GM12878 (cell line): ENCODE data around the gene CELSR3. TPM values are rescaled to one million over a fixed set of nuclear protein-coding genes. Genes with fewer than 3 reads are reported as not detected.

ENCODE experiments used
- ATF3 ChIP-seq: IDR thresholded peaks from 2 replicates; pipeline ENCODE4 v1.6.1; 2011; ENCODE audit warnings: low read depth, mild to moderate bottlenecking, low read length, moderate library complexity, borderline replicate concordance; ENCODE audit errors: extremely low read depth
- CBFB ChIP-seq: IDR thresholded peaks from 2 replicates; pipeline ENCODE4 v1.6.1; 2016; ENCODE audit warnings: antibody characterized with exemption, low read depth
- CTCF ChIP-seq, 3 experiments: IDR thresholded peaks in 2 of 3; conservative IDR thresholded peaks in 1 of 3; 2 replicates each; pipeline ENCODE4 v1.5.1; 2011; ENCODE audit warnings: low read depth in 3 of 3, low read length in 3 of 3, mild to moderate bottlenecking in 3 of 3, control low read depth in 2 of 3, moderate library complexity in 2 of 3, inconsistent platforms in 1 of 3, mixed read lengths in 1 of 3; ENCODE audit not compliant: control insufficient read depth in 2 of 3, insufficient read depth in 1 of 3; ENCODE audit errors: extremely low read depth in 1 of 3
- KDM1A ChIP-seq: fragments of 200-600 bp; sonication (generic); IDR thresholded peaks from 2 replicates; pipeline ENCODE4 v1.6.1; 2016; ENCODE audit warnings: borderline replicate concordance
- PKNOX1 ChIP-seq: fragments of 450-650 bp; IDR thresholded peaks from 2 replicates; pipeline ENCODE4 v1.6.1; 2016; ENCODE audit warnings: mild to moderate bottlenecking
- POU2F2 ChIP-seq: IDR thresholded peaks from 3 replicates; pipeline ENCODE4 v1.6.1; 2011; ENCODE audit warnings: low read depth, mild to moderate bottlenecking, low read length, borderline replicate concordance
- RCOR1 ChIP-seq: conservative IDR thresholded peaks from 2 replicates; pipeline ENCODE4 v1.6.1; 2012; ENCODE audit warnings: low read depth, low read length, improper control_type of control experiment
- RELA ChIP-seq: fragments of 450-650 bp; IDR thresholded peaks from 2 replicates; pipeline ENCODE4 v1.8.0; 2014; ENCODE audit warnings: borderline replicate concordance; ENCODE audit not compliant: partially characterized antibody
- REST ChIP-seq: IDR thresholded peaks from 2 replicates; pipeline ENCODE4 v1.6.1; 2012; ENCODE audit warnings: mild to moderate bottlenecking, low read depth, low read length
- SIX5 ChIP-seq: IDR thresholded peaks from 2 replicates; pipeline ENCODE4 v1.6.1; 2011; ENCODE audit warnings: mild to moderate bottlenecking, low read depth, low read length, moderate library complexity; ENCODE audit not compliant: severe bottlenecking
- SREBF2 ChIP-seq: IDR thresholded peaks from 2 replicates; pipeline ENCODE4 v1.6.1; 2012; ENCODE audit warnings: mild to moderate bottlenecking, low read length
- STAT1 ChIP-seq: fragments of 450-650 bp; conservative IDR thresholded peaks from 2 replicates; pipeline ENCODE4 v1.6.1; 2014; ENCODE audit warnings: antibody characterized with exemption, mild to moderate bottlenecking
- USF1 ChIP-seq: IDR thresholded peaks from 2 replicates; pipeline ENCODE4 v1.6.1; 2011; ENCODE audit warnings: borderline replicate concordance, low read depth, mild to moderate bottlenecking, moderate library complexity, mixed read lengths, low read length; ENCODE audit not compliant: insufficient read depth; ENCODE audit errors: extremely low read length
- WRNIP1 ChIP-seq: IDR thresholded peaks from 2 replicates; pipeline ENCODE4 v1.6.1; 2011; ENCODE audit warnings: low read depth, low read length, improper control_type of control experiment, borderline replicate concordance
- ZBTB11 ChIP-seq: fragments of 450-650 bp; formaldehyde crosslinking; IDR thresholded peaks from 2 replicates; pipeline ENCODE4 v1.5.0; 2022; ENCODE audit warnings: mild to moderate bottlenecking, missing genetic modification characterization
- ZNF384 ChIP-seq: IDR thresholded peaks from 2 replicates; pipeline ENCODE4 v1.6.1; 2012; ENCODE audit warnings: low read depth, mild to moderate bottlenecking, low read length, improper control_type of control experiment, borderline replicate concordance
- polyA plus RNA-seq, 11 experiments: library from polyadenylated mRNA; depleted of rRNA in 4 of 11; unstranded in 6 of 11; stranded (reverse) in 5 of 11; fragments of >200 nt; fragmentation: Nextera tagmentation in 4 of 11; fragmentation: Illumina TruSeq in 1 of 11; extraction: Ambion mirVana in 4 of 11; extraction: Trizol in 1 of 11; gene quantifications; 1 replicate in 1 of 11; 2 replicates in 10 of 11; pipeline versions ENCODE4 v1.2.1 to v1.2.3, GENCODE V29; 2011 to 2016; ENCODE audit warnings: inconsistent platforms in 2 of 11, missing spikeins in 2 of 11, low read depth in 1 of 11
- total RNA-seq, 4 experiments: library from RNA; depleted of rRNA in 3 of 4; stranded (reverse); fragments of >200 nt in 3 of 4; fragmentation: Illumina TruSeq in 1 of 4; extraction: Trizol in 1 of 4; gene quantifications; 2 replicates each; pipeline versions ENCODE4 v1.2.1 to v1.2.3, GENCODE V29; 2013 to 2021

The CELSR3 gene
- total and polyA plus RNA-seq, 10 of the 15 experiments (the other 5 are each of a cell fraction or from before 2014, with no cell fraction given), result 0.08 to 1.6 (median 0.57) TPM

- TF ChIP-seq SREBF2 (no peak), SIX5 (no peak), CTCF (IDR thresholded peaks at IDR 0.05 in 2 of 3, conservative IDR thresholded peaks at IDR 0.05 in 1 of 3; ENCODE audit: control insufficient read depth in 2 of 3, extremely low read depth in 1 of 3, insufficient read depth in 1 of 3, low read depth in 3 of 3, low read length in 3 of 3) (peak; percentile 68 to 93 (median 84)), RELA (no peak), KDM1A (no peak), REST (no peak), ZNF384 (no peak), ATF3 (no peak), POU2F2 (no peak), ZBTB11 (CRISPR knock-in tag) (no peak), STAT1 (no peak), PKNOX1 (no peak), WRNIP1 (no peak), CBFB (no peak), RCOR1 (no peak), USF1 (no peak)
Observed at GRCh38 chr3:48685603-48686511, 23.2 kb upstream of the CELSR3 start, which contains the start of gene NCKIPSD (continued).
